HFFc6 (cell line): ENCODE results near the gene RPL10. TPM values are rescaled to one million over a fixed set of nuclear protein-coding genes. Genes with fewer than 3 reads are reported as not detected.

Source experiments
- DNase-seq: peaks from one replicate; pipeline ENCODE4 v3.0.0-alpha.2; 2018
- H3K27ac Mint-ChIP-seq: 2 replicates; pipeline ENCODE4 v1.8.0; 2020; ENCODE audit warnings: mild to moderate bottlenecking, mixed read lengths
- H3K27me3 Mint-ChIP-seq: 2 replicates; pipeline ENCODE4 v1.8.0; 2021; ENCODE audit warnings: mild to moderate bottlenecking, moderate library complexity, mixed read lengths; ENCODE audit not compliant: insufficient read depth
- H3K36me3 Mint-ChIP-seq: 2 replicates; pipeline ENCODE4 v1.8.0; 2021; ENCODE audit warnings: low read depth, mixed read lengths
- H3K4me1 Mint-ChIP-seq: 2 replicates; pipeline ENCODE4 v1.8.0; 2020; ENCODE audit warnings: low read depth, mixed read lengths
- H3K4me3 Mint-ChIP-seq: 2 replicates; pipeline ENCODE4 v1.8.0; 2020; ENCODE audit warnings: mild to moderate bottlenecking, moderate library complexity, mixed read lengths
- H3K9me3 Mint-ChIP-seq: 2 replicates; pipeline ENCODE4 v1.8.0; 2020; ENCODE audit warnings: mild to moderate bottlenecking, mixed read lengths
- CTCF ChIP-seq: fragments of 200-600 bp; sonication (generic); IDR thresholded peaks from 2 replicates; pipeline ENCODE4 v1.5.0; 2021; ENCODE audit warnings: antibody characterized with exemption, mild to moderate bottlenecking
- total RNA-seq, 6 experiments: library from RNA; stranded (reverse); fragmentation: NEBNext Ultra II Directional; extraction: Animal tissue kit (Norgen Biotek cat#: 25700); gene quantifications; 2 replicates in 1 of 6; 3 replicates in 5 of 6; pipeline ENCODE4 v1.2.3, GENCODE V29; 2021

RPL10 gene
- total RNA-seq, 6 experiments from 2014 or later: 1,764 to 1,978 (median 1,934) TPM

- H3K4me1 Mint-ChIP-seq: peaks cover 15% of the 10 kb centered on the region; the same call in 1 of the 2 replicates
- H3K9me3 Mint-ChIP-seq: no peaks in the 10 kb centered on the region
- H3K27ac Mint-ChIP-seq: peak within 1 kb of the TSS; percentile 82
- H3K27me3 Mint-ChIP-seq: no peaks in the 10 kb centered on the region; the same call in 1 of the 2 replicates
- TF ChIP-seq CTCF: no peak
- peak; percentile 47 for DNase-seq
- peaks cover 8% of the 10 kb centered on the region for H3K36me3 Mint-ChIP-seq
- H3K4me3 Mint-ChIP-seq: peak within 1 kb of the TSS; percentile 94
Measured at GRCh38 chrX:154436983-154437752, 39.0 kb downstream of the RPL10 start, which contains the start of gene GDI1. GDI1 (plus strand) TSS chrX:154437154; CDS start chrX:154437255, 101 bp downstream.

DNA sequence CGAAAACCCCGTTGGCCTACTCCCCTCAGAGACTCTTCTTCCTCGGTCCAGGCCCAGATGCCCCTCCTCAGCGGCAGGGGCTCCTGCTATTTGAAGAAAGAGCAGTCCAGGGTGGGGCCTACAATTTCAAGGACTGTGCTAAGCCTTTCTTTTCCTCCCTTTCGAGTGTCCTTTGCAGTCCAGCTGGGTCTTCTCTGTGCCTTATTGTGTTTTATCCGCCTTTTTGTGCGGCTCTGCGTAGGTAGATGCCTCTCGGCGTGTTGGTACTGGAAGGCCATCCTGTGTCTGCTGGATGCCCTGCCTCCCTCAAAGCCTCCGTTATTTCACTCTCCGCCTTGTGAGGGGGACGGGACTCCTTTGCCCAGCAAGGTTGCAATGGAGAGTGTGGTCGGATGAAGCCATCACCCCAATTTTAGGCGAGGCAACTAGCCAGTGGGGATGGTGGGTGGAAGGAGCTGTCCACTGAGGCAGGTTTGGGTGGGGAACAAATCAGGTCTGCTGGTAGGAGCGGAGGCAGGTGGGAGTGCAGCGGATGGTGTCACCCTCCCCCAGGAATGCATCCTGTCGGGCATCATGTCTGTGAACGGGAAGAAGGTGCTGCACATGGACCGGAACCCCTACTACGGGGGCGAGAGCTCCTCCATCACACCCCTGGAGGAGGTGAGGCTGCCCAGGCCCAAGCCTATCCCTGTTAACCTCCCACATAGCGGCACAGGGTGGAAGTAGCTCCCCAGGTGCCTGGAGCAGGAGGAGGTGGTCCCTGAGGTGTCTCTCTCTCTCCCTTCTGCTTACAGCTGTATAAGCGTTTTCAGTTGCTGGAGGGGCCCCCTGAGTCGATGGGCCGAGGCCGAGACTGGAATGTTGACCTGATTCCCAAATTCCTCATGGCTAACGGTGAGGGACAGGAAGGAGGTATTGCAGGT, 40.1 kb downstream of the RPL10 start:
- Mint-ChIP-seq H3K4me1 (peaks cover 16% of the 10 kb centered on the region; the same call in 1 of the 2 replicates), H3K4me3 (peak overlapping the region; percentile 94), H3K27me3 (no peaks in the 10 kb centered on the region; the same call in 1 of the 2 replicates), H3K27ac (peak overlapping the region; percentile 82), H3K9me3 (no peaks in the 10 kb centered on the region), H3K36me3 (peaks cover 8% of the 10 kb centered on the region)
- TF ChIP-seq CTCF: no peak
- no peak for DNase-seq

DNA sequence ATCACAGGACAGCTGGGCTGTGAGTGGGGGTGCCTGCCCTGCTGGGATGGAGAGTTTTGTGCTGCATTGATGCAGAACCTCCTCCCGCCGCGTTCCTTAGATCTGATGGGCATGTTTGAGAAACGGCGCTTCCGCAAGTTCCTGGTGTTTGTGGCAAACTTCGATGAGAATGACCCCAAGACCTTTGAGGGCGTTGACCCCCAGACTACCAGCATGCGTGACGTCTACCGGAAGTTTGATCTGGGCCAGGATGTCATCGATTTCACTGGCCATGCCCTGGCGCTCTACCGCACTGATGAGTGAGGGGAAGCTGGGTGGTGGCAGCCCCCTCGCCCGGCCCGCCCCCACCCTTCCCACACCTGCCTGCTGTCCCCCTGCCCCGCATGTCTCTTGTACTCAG, 41.7 kb downstream of the RPL10 start:
- H3K27ac Mint-ChIP-seq: no peak overlapping the region
- peaks cover 8% of the 10 kb centered on the region for H3K36me3 Mint-ChIP-seq
- H3K4me3 Mint-ChIP-seq: no peak overlapping the region
- no peak for TF ChIP-seq CTCF
- no peaks in the 10 kb centered on the region for H3K9me3 Mint-ChIP-seq
- H3K27me3 Mint-ChIP-seq: no peaks in the 10 kb centered on the region; the same call in 1 of the 2 replicates
- no peak for DNase-seq
- peaks cover 20% of the 10 kb centered on the region; the same call in 1 of the 2 replicates for H3K4me1 Mint-ChIP-seq

DNA sequence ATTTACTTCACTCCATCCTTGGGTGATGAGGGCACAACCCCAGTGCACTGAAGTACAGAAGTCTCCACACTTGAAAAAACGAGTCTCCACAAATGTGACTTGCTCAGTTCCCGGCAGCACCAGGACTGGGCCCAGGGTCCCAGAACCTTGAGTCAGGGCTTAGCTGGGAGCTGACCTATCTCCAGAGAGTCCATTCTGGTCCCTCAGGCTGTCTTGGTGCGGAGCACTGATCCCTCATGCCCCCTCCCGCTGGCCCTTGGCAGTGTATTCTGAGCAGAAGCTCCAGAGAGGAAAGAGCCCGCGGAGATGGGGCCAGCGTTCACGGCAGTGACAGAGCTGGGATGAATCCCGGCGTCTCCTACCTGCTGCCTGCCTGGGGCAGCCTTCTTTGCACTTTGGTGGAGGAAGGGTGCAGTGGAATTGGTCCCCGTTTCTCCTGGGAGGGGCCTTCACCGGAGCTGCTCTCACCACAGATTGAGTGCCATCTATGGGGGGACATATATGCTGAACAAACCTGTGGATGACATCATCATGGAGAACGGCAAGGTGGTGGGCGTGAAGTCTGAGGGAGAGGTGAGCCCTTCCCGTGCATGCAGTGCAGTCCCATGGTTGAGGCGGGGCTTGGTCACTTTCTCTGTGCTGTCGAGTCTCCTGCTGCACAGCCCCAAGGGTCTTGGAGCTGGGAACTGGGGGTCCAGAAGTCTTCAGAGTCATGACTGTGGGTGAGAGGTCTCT, 42.6 kb downstream of the RPL10 start:
- Mint-ChIP-seq H3K9me3 (no peaks in the 10 kb centered on the region), H3K4me1 (peaks cover 20% of the 10 kb centered on the region; the same call in 1 of the 2 replicates), H3K36me3 (peaks cover 8% of the 10 kb centered on the region), H3K27me3 (no peaks in the 10 kb centered on the region; the same call in 1 of the 2 replicates), H3K27ac (0 out of 2 replicates have a peak overlapping the region, but pooled peaks have one; percentile 18), H3K4me3 (no peak overlapping the region)
- no peak for TF ChIP-seq CTCF
- DNase-seq: no peak

DNA sequence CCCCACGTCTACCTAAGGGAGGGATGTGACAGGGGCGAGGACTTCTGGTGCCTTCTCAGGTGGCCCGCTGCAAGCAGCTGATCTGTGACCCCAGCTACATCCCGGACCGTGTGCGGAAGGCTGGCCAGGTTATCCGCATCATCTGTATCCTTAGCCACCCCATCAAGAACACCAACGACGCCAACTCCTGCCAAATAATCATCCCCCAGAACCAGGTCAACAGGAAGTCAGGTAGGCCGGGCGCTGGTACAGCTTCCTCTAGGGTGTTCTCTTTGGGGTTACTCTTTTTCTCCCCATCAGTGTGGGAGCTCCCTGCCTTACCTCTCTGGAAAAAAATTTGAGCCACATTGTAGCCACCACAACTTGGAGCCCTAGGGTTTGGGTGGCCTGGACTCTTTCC, 43.4 kb downstream of the RPL10 start:
- Mint-ChIP-seq H3K36me3 (peaks cover 8% of the 10 kb centered on the region), H3K9me3 (no peaks in the 10 kb centered on the region), H3K27me3 (no peaks in the 10 kb centered on the region; the same call in 1 of the 2 replicates), H3K27ac (no peak overlapping the region), H3K4me1 (peaks cover 22% of the 10 kb centered on the region), H3K4me3 (no peak overlapping the region)
- DNase-seq: no peak
- TF ChIP-seq CTCF: no peak
